Immature natural killer cell (primary cell): Measurements from ENCODE around the gene ELP5. TPM values are rescaled to one million over a fixed set of nuclear protein-coding genes. Genes with fewer than 3 reads are reported as not detected.

Experiments used
- DNase-seq, 3 donors: peaks; one replicate each; pipeline ENCODE4 v3.0.0; 2022; ENCODE audit warnings: mixed read lengths in 1 of 3
- H3K27ac Mint-ChIP-seq, 6 donors: one replicate each; pipeline ENCODE4 v1.8.0; 2020; ENCODE audit warnings: mixed read lengths in 6 of 6, mild to moderate bottlenecking in 5 of 6, inconsistent platforms in 4 of 6, moderate library complexity in 3 of 6
- H3K27me3 Mint-ChIP-seq, 3 donors: one replicate each; pipeline ENCODE4 v1.8.0; 2020 to 2021; ENCODE audit warnings: low read depth in 3 of 3, mild to moderate bottlenecking in 3 of 3, mixed read lengths in 3 of 3, moderate library complexity in 3 of 3, inconsistent platforms in 1 of 3
- H3K36me3 Mint-ChIP-seq, 3 donors: one replicate each; pipeline ENCODE4 v1.8.0; 2020; ENCODE audit warnings: mixed read lengths in 3 of 3, inconsistent platforms in 2 of 3, mild to moderate bottlenecking in 2 of 3
- H3K4me1 Mint-ChIP-seq, 2 donors: one replicate each; pipeline ENCODE4 v1.8.0; 2020; ENCODE audit warnings: inconsistent platforms in 2 of 2, mild to moderate bottlenecking in 2 of 2, mixed read lengths in 2 of 2, moderate library complexity in 1 of 2
- H3K4me3 Mint-ChIP-seq, 5 donors: one replicate each; pipeline ENCODE4 v1.8.0; 2020; ENCODE audit warnings: mild to moderate bottlenecking in 5 of 5, mixed read lengths in 5 of 5, inconsistent platforms in 3 of 5, moderate library complexity in 3 of 5
- H3K9me3 Mint-ChIP-seq, 6 donors: one replicate each; pipeline ENCODE4 v1.8.0; 2020; ENCODE audit warnings: mild to moderate bottlenecking in 6 of 6, mixed read lengths in 6 of 6, inconsistent platforms in 4 of 6, moderate library complexity in 3 of 6
- polyA plus RNA-seq, 3 donors: library from polyadenylated mRNA; unstranded; fragments of 300-500 nt; fragmentation: Illumina TruSeq; gene quantifications; one replicate each; pipeline ENCODE4 v1.2.3, GENCODE V29; 2021

ELP5 gene
- polyA plus RNA-seq, 3 donors from 2014 or later: 65.0 to 108 (median 89.0) TPM

DNA sequence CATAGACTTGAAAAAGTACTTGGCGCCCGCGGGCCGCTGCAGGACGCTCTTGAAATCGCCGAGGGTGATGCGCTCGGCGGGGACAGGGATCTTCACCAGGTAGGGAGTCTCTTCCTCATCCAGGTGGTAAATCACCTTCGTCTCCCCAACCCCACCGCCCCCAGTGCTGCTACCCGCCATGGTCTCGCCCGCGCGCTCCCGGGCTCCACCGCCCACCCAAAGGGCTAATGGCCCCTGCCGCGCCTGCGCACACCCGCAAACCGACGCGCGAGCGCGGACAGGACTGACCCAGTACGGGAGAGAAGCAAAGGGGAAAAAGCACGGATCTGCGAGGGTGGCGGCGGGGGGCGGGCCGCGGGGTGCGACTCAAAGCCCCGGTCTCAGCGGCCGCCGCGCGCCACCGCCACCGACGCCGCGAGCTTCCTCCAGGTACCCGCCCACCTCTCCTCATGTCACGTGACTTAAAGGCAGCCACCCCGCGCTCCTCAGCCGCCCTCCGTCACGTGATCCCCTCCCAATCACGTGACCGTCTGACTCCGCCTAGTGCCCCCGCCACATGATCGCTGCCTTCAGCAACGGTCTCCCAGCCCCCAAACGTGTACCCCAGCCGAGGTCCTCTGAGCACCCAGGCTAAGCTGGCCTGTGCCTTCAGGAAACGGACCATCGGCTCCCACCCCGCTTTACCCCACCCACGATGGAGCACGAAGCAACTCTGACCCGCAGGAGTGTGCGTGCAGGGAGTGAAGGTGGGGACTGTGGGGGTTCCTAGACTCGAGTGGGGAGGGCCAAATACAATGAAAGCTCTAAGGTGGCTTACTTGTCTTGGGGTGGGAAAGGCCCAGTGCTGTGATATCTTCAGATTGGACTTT, 17.7 kb upstream of the ELP5 start, which contains the start of gene DVL2:
TSS of gene DVL2 (minus strand) at position 435 of the 869 bp plus-strand sequence. CDS start at position 180, 255 bp downstream.
- peak; percentile 93 to 94 (median 94) for DNase-seq
- Mint-ChIP-seq H3K4me3 (peak within 1 kb of the TSS; percentile 88 to 98 (median 92)), H3K36me3 (peaks cover 4 to 21% (median 4%) of the 10 kb centered on the region in 3 donors), H3K27me3 (peaks cover 8 to 19% (median 14%) of the 10 kb centered on the region in 3 donors), H3K4me1 (peaks cover 45 to 55% of the 10 kb centered on the region in 2 donors), H3K27ac (peak within 1 kb of the TSS; percentile 86 to 96 (median 91)), H3K9me3 (no peaks in the 10 kb centered on the region)

DNA sequence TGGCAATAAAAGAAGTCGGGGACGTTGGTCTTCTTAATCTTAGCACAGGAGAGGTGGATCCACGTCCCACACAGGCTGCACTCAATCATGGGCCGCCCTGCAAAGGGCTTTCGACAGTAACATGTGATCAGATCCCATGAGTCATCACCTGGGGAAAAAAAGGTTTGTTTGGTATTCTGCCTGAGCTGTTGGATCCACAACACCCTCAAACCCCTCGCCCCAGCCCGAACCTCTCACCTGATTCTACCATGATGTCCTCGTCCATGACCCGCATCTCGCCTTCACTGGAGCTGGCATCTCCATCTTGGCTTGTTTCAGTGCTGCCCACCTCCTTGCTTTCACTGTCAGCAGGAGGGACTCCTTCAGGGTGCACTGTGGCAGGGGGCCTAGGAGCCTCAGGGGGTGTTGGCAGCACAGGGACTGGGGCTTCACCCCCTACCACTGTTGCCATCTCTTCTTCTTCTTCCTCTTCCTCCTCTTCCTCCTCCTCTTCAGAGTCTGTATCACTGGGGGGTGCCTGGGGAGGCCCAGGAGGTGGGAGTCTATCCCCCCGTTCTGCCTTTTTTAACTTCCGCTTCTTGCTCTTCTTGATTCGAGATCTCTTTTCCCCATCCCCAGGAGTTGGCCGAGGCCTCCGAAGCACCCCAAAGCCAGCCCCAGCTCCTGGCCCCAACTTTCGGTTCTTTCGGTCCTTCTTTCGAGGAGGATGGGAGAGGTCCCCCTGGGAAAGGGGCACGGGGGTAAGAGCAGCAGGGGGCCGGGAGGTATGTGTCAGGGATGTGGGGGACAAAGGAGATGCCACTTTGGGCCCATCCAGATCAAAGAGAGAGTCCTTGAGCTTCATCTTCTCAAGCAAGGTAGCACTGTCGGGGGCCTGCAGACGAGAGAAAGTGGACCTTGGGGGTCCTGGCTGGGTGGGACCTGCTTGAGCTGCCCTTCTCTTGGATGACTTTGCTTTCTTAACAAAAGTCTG, 16.0 kb upstream of the ELP5 start:
- Mint-ChIP-seq H3K4me3 (peak overlapping the region; percentile 46 to 99 (median 98)), H3K36me3 (peaks cover under 1 to 23% (median 4%) of the 10 kb centered on the region in 3 donors), H3K27me3 (peaks cover 13 to 20% (median 20%) of the 10 kb centered on the region in 3 donors), H3K4me1 (peaks cover 59 to 70% of the 10 kb centered on the region in 2 donors), H3K9me3 (no peaks in the 10 kb centered on the region), H3K27ac (peak overlapping the region in 5 of 6 donors; percentile 49 to 93 (median 87))
- DNase-seq: no peak

DNA sequence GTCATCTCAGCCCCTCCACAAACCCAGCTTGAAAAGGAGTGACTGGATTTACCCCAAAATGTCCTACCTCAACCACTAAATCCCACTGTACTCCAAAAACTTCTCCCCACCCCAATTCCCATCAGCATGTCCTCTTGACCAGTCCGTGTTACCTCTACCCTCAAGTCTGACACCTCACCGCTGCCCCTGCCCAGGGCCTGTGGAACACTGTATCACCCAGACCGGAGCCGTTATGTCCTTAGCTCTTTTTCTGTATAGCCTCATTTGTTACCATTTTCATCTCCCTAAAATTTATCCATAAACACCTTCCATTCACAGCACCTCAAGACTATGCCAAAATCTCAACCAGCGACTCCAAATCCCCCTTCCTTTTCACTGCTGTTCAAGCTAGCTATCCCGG, 15.2 kb upstream of the ELP5 start:
- DNase-seq: no peak

DNA sequence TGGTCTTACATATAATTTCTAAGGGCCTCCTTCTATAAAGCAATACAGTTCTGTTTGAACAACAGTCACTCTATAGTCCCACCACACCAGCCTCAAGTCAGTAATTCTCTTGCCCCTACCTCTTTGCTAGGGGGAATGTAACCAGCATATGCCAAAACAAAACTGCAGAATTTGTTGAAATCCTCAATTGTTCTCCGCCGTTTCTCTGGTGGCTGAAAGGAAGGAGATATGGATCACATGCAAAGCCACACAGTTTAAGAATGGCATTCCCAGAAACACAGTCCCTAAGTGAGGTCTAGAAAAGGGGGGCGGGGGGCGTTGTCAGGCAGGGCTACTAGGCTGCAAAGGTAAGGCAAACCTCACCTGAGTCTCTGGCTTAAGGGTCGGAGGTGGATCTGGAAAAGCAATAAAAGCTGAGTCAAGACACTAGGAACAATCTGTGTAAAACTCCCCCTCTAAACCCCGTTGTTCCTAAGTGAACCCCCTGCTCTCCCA, 14.7 kb upstream of the ELP5 start:
- peaks cover 12 to 29% (median 26%) of the 10 kb centered on the region in 3 donors for H3K27me3 Mint-ChIP-seq

More for the DNA sequence above, 15.2 kb upstream of the ELP5 start:
- H3K9me3 Mint-ChIP-seq: no peaks in the 10 kb centered on the region
- H3K4me3 Mint-ChIP-seq: peak overlapping the region; percentile 93 to 99 (median 98)
- H3K27ac Mint-ChIP-seq: peak overlapping the region; percentile 51 to 96 (median 84)
- peaks cover 0 to 26% (median 4%) of the 10 kb centered on the region in 3 donors for H3K36me3 Mint-ChIP-seq
- H3K4me1 Mint-ChIP-seq: peaks cover 66 to 77% of the 10 kb centered on the region in 2 donors
- H3K27me3 Mint-ChIP-seq: peaks cover 12 to 25% (median 23%) of the 10 kb centered on the region in 3 donors

DNA sequence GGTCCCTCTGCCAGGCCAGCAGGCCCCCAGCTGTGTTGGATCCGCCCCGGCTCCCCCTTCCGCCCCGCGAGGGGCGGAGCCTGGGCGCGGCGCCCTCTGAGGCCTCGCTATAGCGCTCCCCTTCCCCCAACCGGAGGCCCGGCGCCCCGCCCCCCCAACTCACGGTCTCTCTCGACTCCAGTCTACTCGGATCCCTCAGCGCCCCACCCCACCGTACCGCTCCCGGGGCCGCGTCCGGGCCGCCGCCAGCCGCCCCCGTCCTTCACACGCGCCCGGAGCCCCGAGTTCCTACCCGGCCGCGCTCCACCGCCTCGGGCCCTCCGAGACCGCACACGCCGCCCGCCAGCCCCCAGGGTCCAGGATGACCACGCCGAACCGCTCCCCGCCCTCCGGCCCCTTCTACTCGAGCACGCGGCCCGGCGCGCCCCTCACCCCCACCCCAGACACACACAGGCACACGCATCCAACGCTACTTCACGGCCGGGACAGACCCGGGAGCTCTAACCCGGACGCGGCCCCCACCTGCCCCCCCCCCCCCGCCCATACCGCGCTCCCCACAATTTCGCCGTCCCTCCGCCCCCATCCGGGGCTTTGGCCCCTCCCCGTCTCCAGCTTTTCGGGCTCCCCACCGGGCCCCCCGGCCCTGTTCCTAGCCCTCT, 14.1 kb upstream of the ELP5 start:
- Mint-ChIP-seq H3K36me3 (peaks cover 0 to 24% (median 0%) of the 10 kb centered on the region in 3 donors), H3K27me3 (peaks cover 15 to 35% (median 32%) of the 10 kb centered on the region in 3 donors), H3K4me3 (peak overlapping the region; percentile 93 to 99 (median 98)), H3K9me3 (peaks cover 0 to 2% (median 0%) of the 10 kb centered on the region in 6 donors), H3K4me1 (peaks cover 65 to 79% of the 10 kb centered on the region in 2 donors), H3K27ac (peak overlapping the region; percentile 51 to 100 (median 92))
- peak; percentile 62 to 67 (median 62) for DNase-seq

More for the DNA sequence above, 14.7 kb upstream of the ELP5 start:
- peak overlapping the region; percentile 51 to 96 (median 84) for H3K27ac Mint-ChIP-seq
- DNase-seq: no peak
- H3K9me3 Mint-ChIP-seq: no peaks in the 10 kb centered on the region
- H3K4me3 Mint-ChIP-seq: peak overlapping the region; percentile 93 to 99 (median 98)
- H3K36me3 Mint-ChIP-seq: peaks cover 0 to 21% (median 0%) of the 10 kb centered on the region in 3 donors
- peaks cover 66 to 77% of the 10 kb centered on the region in 2 donors for H3K4me1 Mint-ChIP-seq

DNA sequence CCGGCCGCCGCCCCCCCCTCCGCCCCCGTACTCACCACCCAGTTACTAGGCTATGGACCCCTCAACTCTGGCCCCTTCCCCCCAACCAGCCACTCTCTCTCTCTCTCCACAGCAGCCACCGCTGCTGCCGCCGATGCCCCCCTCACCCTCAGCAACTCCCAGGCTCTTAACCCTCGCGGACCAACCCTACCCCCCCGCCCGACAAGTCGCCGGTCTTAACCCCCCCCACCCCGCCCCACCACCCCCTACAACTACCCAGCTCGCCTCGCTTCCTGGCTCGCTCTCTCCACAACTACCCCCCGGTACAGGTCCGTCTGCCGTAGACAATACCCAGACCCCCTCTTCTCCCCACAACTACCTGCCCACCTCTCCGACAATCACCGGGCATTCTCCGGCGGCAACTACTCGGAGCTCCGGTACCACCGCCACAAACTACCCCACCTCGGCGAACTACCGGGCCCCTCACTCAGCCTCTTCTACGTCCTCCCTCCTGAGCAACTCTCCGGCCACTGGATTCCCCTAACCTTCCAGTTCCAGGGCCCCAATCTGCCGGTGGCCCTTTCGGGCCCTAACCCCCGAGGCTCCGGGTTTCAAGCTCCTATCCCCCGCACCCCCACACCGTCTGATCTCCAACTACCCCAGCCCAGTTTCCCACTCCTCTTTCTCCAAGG, 13.5 kb upstream of the ELP5 start:
- Mint-ChIP-seq H3K9me3 (peaks cover 0 to 2% (median 0%) of the 10 kb centered on the region in 6 donors), H3K4me1 (peaks cover 64 to 78% of the 10 kb centered on the region in 2 donors), H3K4me3 (peak overlapping the region; percentile 93 to 99 (median 98)), H3K27me3 (peaks cover 17 to 38% (median 35%) of the 10 kb centered on the region in 3 donors), H3K36me3 (peaks cover 0 to 24% (median 0%) of the 10 kb centered on the region in 3 donors), H3K27ac (peak overlapping the region; percentile 84 to 100 (median 98))
- DNase-seq: peak; percentile 33 to 39 (median 36)

DNA sequence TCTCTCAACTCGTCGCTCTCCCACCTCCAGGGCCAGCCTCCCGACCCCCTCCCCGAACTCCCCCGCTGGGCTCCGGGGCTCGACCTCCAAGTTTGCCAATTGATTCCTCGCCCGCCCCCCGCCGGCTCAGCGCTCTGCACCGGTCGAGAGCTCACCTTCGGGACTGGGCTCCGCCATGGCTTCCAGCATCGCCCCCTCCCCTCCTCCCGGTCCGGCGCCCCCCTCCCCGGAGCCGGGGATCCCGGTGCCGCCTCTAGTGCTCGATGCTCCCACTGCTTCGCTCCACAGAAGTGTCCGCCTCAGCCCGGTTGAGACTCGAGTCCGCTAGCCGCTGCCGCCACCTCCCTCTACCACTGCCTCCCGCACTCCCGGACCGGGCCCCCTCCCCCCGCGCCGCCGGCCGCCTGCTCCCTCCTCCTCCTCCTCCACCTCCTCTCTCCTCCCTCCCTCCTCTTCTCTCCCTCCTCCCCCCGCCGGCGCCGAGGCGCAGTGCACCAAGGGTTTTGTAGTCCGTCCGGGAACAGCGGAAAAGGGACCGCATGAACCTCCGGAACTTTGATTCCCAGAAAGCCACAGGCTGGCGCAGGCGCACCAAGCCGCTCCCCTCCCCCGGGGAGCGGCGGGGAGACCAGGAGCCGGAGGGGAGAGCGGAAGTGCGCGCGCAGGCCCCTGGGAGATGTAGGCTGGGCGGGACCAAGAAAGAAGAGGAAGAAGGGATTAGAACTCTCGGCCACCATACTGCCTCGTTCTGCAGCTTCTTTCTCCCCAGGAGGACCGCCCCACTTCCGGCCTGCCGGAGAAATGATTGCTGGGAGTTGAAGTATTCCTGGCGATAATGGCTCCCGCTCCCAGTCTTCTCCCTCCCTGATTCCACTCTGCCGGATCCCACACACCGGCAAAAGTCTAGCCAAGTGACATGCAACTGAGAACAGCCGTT, 12.7 kb upstream of the ELP5 start, which contains the start of gene PHF23:
TSS of gene PHF23 (minus strand) at position 367 of the 937 bp plus-strand sequence. CDS start at position 189, 178 bp downstream.
- peak within 1 kb of the TSS; percentile 96 to 100 (median 100) for H3K27ac Mint-ChIP-seq
- peak; percentile 94 to 96 (median 95) for DNase-seq
- peaks cover 59 to 73% of the 10 kb centered on the region in 2 donors for H3K4me1 Mint-ChIP-seq
- peak within 1 kb of the TSS; percentile 93 to 99 (median 98) for H3K4me3 Mint-ChIP-seq
- peaks cover 0 to 27% (median 2%) of the 10 kb centered on the region in 3 donors for H3K36me3 Mint-ChIP-seq
- peaks cover 0 to 2% (median 0%) of the 10 kb centered on the region in 6 donors for H3K9me3 Mint-ChIP-seq
- H3K27me3 Mint-ChIP-seq: peaks cover 16 to 32% (median 27%) of the 10 kb centered on the region in 3 donors

DNA sequence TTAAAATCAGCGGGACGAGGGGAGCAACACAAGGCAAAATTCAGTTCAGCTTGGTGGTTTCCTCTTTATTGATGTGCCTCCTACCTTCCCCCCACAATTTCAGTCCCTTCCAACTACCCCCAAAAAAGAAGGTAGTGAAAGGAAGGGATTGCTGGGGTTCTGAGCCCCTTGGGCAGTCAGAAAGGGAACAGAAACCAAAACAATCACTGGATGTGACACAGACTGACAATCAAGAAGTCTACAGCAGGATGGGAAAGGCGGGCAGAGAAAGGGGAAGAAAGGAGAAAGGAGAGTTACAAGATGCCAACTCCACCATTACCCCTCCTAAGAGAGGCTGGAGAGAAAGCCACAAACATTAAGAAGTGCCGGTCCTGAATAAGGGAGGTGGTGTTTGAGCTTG, 11.6 kb upstream of the ELP5 start:
- Mint-ChIP-seq H3K9me3 (peaks cover 0 to 2% (median 0%) of the 10 kb centered on the region in 6 donors), H3K4me1 (peaks cover 51 to 63% of the 10 kb centered on the region in 2 donors), H3K27ac (peak overlapping the region; percentile 96 to 100 (median 100)), H3K27me3 (peaks cover 14 to 29% (median 25%) of the 10 kb centered on the region in 3 donors), H3K4me3 (peak overlapping the region; percentile 98 to 99 (median 98)), H3K36me3 (peaks cover 0 to 28% (median 3%) of the 10 kb centered on the region in 3 donors)
- no peak for DNase-seq

DNA sequence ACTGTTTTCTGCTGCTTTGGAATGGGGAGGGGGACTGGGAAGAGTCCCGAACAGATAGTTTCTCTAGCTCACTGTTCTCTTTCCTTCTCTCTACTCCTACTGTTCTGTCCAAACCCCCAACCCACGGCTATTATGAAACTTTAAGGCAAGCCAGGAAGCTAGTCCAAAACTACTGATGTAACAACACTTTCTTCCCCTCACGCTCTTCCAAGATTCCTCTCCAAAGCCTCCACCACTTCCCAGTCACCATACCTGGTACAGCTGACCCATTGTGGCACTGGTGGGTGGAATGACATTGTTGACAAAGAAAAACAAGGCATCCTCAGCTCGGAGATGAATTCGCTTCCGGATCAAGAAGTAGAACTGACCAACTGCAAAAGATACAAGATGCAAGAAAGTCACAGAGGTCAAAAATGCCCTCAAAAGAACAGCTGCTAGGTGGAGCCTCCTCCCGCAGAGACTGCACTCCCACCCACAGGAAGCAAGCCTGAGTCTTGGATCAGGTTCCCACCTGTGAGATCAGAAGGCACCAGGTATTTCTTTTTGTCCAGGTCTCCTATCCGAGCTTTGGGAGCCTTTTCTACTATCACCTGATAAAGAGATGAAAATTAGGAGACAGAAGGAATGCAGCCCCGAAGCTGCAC, 10.8 kb upstream of the ELP5 start:
- Mint-ChIP-seq H3K27me3 (peaks cover 12 to 29% (median 25%) of the 10 kb centered on the region in 3 donors), H3K27ac (peak overlapping the region; percentile 96 to 100 (median 100)), H3K9me3 (peaks cover 0 to 2% (median 0%) of the 10 kb centered on the region in 6 donors), H3K4me3 (peak overlapping the region; percentile 98 to 99 (median 98)), H3K36me3 (peaks cover 2 to 28% (median 8%) of the 10 kb centered on the region in 3 donors), H3K4me1 (peaks cover 44 to 54% of the 10 kb centered on the region in 2 donors)
- no peak for DNase-seq
